Hepatocyte (in vitro differentiated cells): Measurements from ENCODE around the gene ALDH7A1.

Experiments used
- EZH2 ChIP-seq: fragments of 200-600 bp; sonication (generic); IDR thresholded peaks from 2 replicates; pipeline ENCODE4 v1.6.1; 2016; ENCODE audit warnings: antibody characterized with exemption, mild to moderate bottlenecking, borderline replicate concordance
- EZH2phosphoT487 ChIP-seq: fragments of 200-600 bp; sonication (generic); IDR thresholded peaks from one replicate; pipeline ENCODE4 v1.6.1; 2018; ENCODE audit warnings: antibody characterized with exemption, mild to moderate bottlenecking, low read depth, moderate library complexity; ENCODE audit not compliant: unreplicated experiment, severe bottlenecking
- TF ChIP-seq, protein P1 (sequence below): fragments of 200-600 bp; sonication (generic); IDR thresholded peaks from 2 replicates; pipeline ENCODE4 v1.5.1; 2016; ENCODE audit warnings: antibody characterized with exemption, mild to moderate bottlenecking; ENCODE audit not compliant: poor library complexity

DNA sequence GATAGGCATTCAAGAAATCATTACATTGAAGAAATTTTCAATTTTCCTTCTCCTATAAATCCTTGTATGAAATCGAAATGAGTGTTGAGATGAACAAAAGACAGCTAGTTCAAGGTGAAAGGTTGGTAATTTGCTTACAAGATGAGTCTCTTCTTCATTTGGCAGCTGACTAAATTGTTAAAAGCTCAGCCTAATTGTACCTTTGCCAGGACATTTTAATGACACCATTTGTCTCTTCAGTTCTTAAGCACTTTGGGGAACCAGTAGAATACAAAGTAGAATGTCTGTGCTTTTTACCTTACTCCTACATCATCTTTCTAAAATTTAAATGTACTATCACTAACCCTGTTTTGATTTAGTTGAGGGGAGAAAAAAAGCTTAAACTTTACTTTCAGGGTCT is 112.4 kb downstream of the ALDH7A1 start:
- TF ChIP-seq, protein P1, sequence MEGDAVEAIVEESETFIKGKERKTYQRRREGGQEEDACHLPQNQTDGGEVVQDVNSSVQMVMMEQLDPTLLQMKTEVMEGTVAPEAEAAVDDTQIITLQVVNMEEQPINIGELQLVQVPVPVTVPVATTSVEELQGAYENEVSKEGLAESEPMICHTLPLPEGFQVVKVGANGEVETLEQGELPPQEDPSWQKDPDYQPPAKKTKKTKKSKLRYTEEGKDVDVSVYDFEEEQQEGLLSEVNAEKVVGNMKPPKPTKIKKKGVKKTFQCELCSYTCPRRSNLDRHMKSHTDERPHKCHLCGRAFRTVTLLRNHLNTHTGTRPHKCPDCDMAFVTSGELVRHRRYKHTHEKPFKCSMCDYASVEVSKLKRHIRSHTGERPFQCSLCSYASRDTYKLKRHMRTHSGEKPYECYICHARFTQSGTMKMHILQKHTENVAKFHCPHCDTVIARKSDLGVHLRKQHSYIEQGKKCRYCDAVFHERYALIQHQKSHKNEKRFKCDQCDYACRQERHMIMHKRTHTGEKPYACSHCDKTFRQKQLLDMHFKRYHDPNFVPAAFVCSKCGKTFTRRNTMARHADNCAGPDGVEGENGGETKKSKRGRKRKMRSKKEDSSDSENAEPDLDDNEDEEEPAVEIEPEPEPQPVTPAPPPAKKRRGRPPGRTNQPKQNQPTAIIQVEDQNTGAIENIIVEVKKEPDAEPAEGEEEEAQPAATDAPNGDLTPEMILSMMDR = no peak
- TF ChIP-seq EZH2phosphoT487 (no peak), EZH2 (no peak)
